OCI-LY7 (cell line): ENCODE results near the gene TRIM54. TPM values are rescaled to one million over a fixed set of nuclear protein-coding genes. Genes with fewer than 3 reads are reported as not detected.
"Not testable (repeated sequence)": the region's sequence is repeated elsewhere in the genome, so short reads cannot be mapped to it uniquely, and the experiment has no call there.

Experiments used
- BruUV-seq: library from RNA; stranded (reverse); fragments of 400-500 nt; replicated peaks from 2 replicates; lab custom pipeline; 2021; lab: Mats Ljungman, UMichigan
- CTCF ChIA-PET: fragments of 300-600 bp; sonication (Branson Sonifier 250); formaldehyde crosslinking; loops from one replicate; lab custom pipeline; 2022; ENCODE audit warnings: antibody characterized with exemption; ENCODE audit not compliant: unreplicated experiment; lab: Charles Lee
- POLR2A ChIA-PET: fragments of 300-600 bp; sonication (Branson Sonifier 250); formaldehyde crosslinking; loops from one replicate; lab custom pipeline; 2022; ENCODE audit warnings: antibody characterized with exemption; lab: Charles Lee
- DNase-seq: peaks from one replicate; pipeline ENCODE4 v3.0.0-alpha.2; 2015; ENCODE audit warnings: low spot score
- H2AFZ ChIP-seq: fragments of 200-600 bp; sonication (generic), shearing (Covaris generic); 2 replicates; pipeline ENCODE4 v1.6.1; 2014; ENCODE audit warnings: mild to moderate bottlenecking, antibody characterized with exemption, low read length, moderate library complexity
- H3K27ac ChIP-seq: fragments of 200-600 bp; sonication (generic); 2 replicates; pipeline ENCODE4 v1.5.1; 2014; ENCODE audit warnings: mixed run types, low read depth, mild to moderate bottlenecking, moderate library complexity, low read length, inconsistent platforms; ENCODE audit not compliant: poor library complexity, severe bottlenecking
- H3K36me3 ChIP-seq: fragments of 200-600 bp; sonication (generic); 2 replicates; pipeline ENCODE4 v1.6.1; 2014; ENCODE audit warnings: mild to moderate bottlenecking, antibody characterized with exemption, low read length, moderate library complexity, mixed read lengths; ENCODE audit not compliant: insufficient read depth
- H3K4me1 ChIP-seq: fragments of 200-600 bp; sonication (generic); 2 replicates; pipeline ENCODE4 v1.5.1; 2014; ENCODE audit warnings: mild to moderate bottlenecking, low read length; ENCODE audit not compliant: insufficient read depth, poor library complexity, severe bottlenecking
- H3K4me2 ChIP-seq: fragments of 200-600 bp; sonication (generic); 2 replicates; pipeline ENCODE4 v1.6.1; 2014; ENCODE audit warnings: mild to moderate bottlenecking, low read length
- H3K4me3 ChIP-seq: fragments of 200-600 bp; sonication (generic); 2 replicates; pipeline ENCODE4 v1.5.1; 2014; ENCODE audit warnings: mild to moderate bottlenecking, low read depth, low read length; ENCODE audit not compliant: poor library complexity, severe bottlenecking
- H3K79me2 ChIP-seq: fragments of 200-600 bp; sonication (generic); 2 replicates; pipeline ENCODE4 v1.6.1; 2016; ENCODE audit warnings: low read depth, mild to moderate bottlenecking, low read length, moderate library complexity, mixed read lengths; ENCODE audit not compliant: insufficient read depth
- H3K9me2 ChIP-seq: fragments of 200-600 bp; sonication (generic); 2 replicates; pipeline ENCODE4 v1.6.1; 2016; ENCODE audit warnings: mild to moderate bottlenecking, low read length, mixed read lengths; ENCODE audit not compliant: insufficient read depth
- H3K9me3 ChIP-seq: fragments of 200-600 bp; sonication (generic); 2 replicates; pipeline ENCODE4 v1.6.1; 2014; ENCODE audit warnings: mild to moderate bottlenecking, mixed run types, low read length, mixed read lengths
- H4K20me1 ChIP-seq: fragments of 200-600 bp; sonication (generic); 2 replicates; pipeline ENCODE4 v1.6.1; 2014; ENCODE audit warnings: mild to moderate bottlenecking, antibody characterized with exemption, low read length, moderate library complexity, mixed read lengths; ENCODE audit not compliant: insufficient read depth
- EZH2phosphoT487 ChIP-seq: fragments of 200-600 bp; sonication (generic); IDR thresholded peaks from 2 replicates; pipeline ENCODE4 v1.6.1; 2018; ENCODE audit warnings: low read depth, borderline replicate concordance, mild to moderate bottlenecking, mixed run types, antibody characterized with exemption, low read length, moderate library complexity, mixed read lengths
- intact Hi-C: fragments of 100-400 bp; cut with micrococcal nuclease; formaldehyde crosslinking; loops from one replicate; pipeline ENCODE4 v1.10.0; 2022; ENCODE audit not compliant: unreplicated experiment
- total RNA-seq, 2 experiments: library from RNA; depleted of rRNA in 1 of 2; stranded (reverse); fragments of >200 nt in 1 of 2; shearing (Covaris generic) in 1 of 2; gene quantifications; 2 replicates each; pipeline ENCODE4 v1.2.3, GENCODE V29; 2014 to 2022
- TF ChIP-seq, protein P1 (sequence below): fragments of 200-600 bp; sonication (generic); conservative IDR thresholded peaks from 2 replicates; pipeline ENCODE4 v1.5.1; 2014; ENCODE audit warnings: mild to moderate bottlenecking, antibody characterized with exemption, low read length, moderate library complexity, mixed read lengths

TRIM54 gene
- total RNA-seq, 2 experiments from 2014 or later = 6.4 to 18.8 TPM

- BruUV-seq = no TSS peak
- peaks cover 75% of the 10 kb centered on the region for H3K79me2 ChIP-seq
- no peaks in the 10 kb centered on the region for H3K9me2 ChIP-seq
- 0 out of 2 replicates have a peak, but pooled peaks cover 4% of the 10 kb centered on the region for H4K20me1 ChIP-seq
- peaks cover 16% of the 10 kb centered on the region; the same call in 1 of the 2 replicates for H3K36me3 ChIP-seq
- H3K4me3 ChIP-seq = no peak overlapping the region
- H3K27ac ChIP-seq = no peak overlapping the region
- POLR2A ChIA-PET = interaction anchor here (1.0 to 1.7 kb wide), 3 partner anchors 8 to 58 kb away, joined by 3 to 7 read pairs (median 5); no protein-coding TSS in a partner anchor
- intact Hi-C loops = no loop called here
- DNase-seq = no peak
- TF ChIP-seq EZH2phosphoT487 = no peak
- TF ChIP-seq, protein P1, sequence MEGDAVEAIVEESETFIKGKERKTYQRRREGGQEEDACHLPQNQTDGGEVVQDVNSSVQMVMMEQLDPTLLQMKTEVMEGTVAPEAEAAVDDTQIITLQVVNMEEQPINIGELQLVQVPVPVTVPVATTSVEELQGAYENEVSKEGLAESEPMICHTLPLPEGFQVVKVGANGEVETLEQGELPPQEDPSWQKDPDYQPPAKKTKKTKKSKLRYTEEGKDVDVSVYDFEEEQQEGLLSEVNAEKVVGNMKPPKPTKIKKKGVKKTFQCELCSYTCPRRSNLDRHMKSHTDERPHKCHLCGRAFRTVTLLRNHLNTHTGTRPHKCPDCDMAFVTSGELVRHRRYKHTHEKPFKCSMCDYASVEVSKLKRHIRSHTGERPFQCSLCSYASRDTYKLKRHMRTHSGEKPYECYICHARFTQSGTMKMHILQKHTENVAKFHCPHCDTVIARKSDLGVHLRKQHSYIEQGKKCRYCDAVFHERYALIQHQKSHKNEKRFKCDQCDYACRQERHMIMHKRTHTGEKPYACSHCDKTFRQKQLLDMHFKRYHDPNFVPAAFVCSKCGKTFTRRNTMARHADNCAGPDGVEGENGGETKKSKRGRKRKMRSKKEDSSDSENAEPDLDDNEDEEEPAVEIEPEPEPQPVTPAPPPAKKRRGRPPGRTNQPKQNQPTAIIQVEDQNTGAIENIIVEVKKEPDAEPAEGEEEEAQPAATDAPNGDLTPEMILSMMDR = no peak
- CTCF ChIA-PET = no interaction called here
- no peak overlapping the region for H2AFZ ChIP-seq
- peaks cover 24% of the 10 kb centered on the region for H3K4me1 ChIP-seq
- H3K9me3 ChIP-seq = no peaks in the 10 kb centered on the region
- no peak overlapping the region for H3K4me2 ChIP-seq
Measured at GRCh38 chr2:27351802-27352598, 69.8 kb downstream of the TRIM54 start.

DNA sequence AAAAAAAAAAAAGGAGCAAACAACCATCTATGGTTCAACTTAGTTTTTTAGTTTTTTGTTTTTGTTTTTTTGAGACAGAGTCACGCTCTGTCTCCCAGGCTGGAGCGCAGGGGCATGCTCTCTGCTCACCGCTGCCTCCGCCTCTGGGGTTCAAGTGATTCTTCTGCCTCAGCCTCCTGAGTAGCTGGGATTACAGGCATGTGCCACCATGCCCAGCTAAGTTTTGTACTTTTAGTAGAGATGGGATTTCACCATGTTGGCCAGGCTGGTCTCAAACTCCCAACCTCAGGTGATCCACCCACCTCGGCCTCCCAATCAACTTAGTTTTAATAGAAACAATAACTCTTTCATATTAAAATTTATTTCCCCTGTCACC is 71.1 kb downstream of the TRIM54 start:
- H3K79me2 ChIP-seq = peaks cover 75% of the 10 kb centered on the region
- POLR2A ChIA-PET = interaction anchor here (0.6 to 2.0 kb wide), 7 partner anchors 9 to 1110 kb away, joined by 3 to 12 read pairs (median 6); partner anchors contain the start of gene NRBP1
- intact Hi-C loops, DNase-seq, H3K4me2 ChIP-seq, H2AFZ ChIP-seq, CTCF ChIA-PET, H3K9me2 ChIP-seq, BruUV-seq, H3K9me3 ChIP-seq, H3K27ac ChIP-seq, H3K4me3 ChIP-seq, H4K20me1 ChIP-seq: not testable (repeated sequence)
- H3K4me1 ChIP-seq = peaks cover 32% of the 10 kb centered on the region
- H3K36me3 ChIP-seq = peaks cover 13% of the 10 kb centered on the region

- H3K4me1 ChIP-seq = peaks cover 34% of the 10 kb centered on the region
- H4K20me1 ChIP-seq = 0 out of 2 replicates have a peak, but pooled peaks cover 4% of the 10 kb centered on the region
- POLR2A ChIA-PET = interaction anchor here (0.6 to 2.0 kb wide), 7 partner anchors 9 to 1425 kb away, joined by 3 to 12 read pairs (median 6); partner anchors contain the start of gene NRBP1
- no peak overlapping the region for H3K27ac ChIP-seq
- peaks cover 17% of the 10 kb centered on the region for H3K36me3 ChIP-seq
- intact Hi-C loops = no loop called here
- CTCF ChIA-PET = interaction anchor here (1.0 kb wide), 1 partner anchor 9 kb away, joined by 3 read pairs; no protein-coding TSS in a partner anchor
- DNase-seq = no peak
- H3K9me3 ChIP-seq = no peaks in the 10 kb centered on the region
- H3K4me3 ChIP-seq = no peak overlapping the region
- no peak overlapping the region for H2AFZ ChIP-seq
- no TSS peak for BruUV-seq
- peaks cover 76% of the 10 kb centered on the region for H3K79me2 ChIP-seq
- TF ChIP-seq, protein P1 = no peak
- TF ChIP-seq EZH2phosphoT487 = no peak
- H3K4me2 ChIP-seq = no peak overlapping the region
- H3K9me2 ChIP-seq = no peaks in the 10 kb centered on the region
Measured at GRCh38 chr2:27353762-27354596, 71.8 kb downstream of the TRIM54 start.
